ENCODE results near the gene VTCN1. TPM values are rescaled to one million over a fixed set of nuclear protein-coding genes. Genes with fewer than 3 reads are reported as not detected.
A peak's percentile ranks its signal among the peaks of the same experiment; 100 is the strongest.

VTCN1 gene
- total and polyA plus RNA-seq, 8 donors, result 0.48 to 3.2 (median 0.65) TPM; not detected in 4

DNA sequence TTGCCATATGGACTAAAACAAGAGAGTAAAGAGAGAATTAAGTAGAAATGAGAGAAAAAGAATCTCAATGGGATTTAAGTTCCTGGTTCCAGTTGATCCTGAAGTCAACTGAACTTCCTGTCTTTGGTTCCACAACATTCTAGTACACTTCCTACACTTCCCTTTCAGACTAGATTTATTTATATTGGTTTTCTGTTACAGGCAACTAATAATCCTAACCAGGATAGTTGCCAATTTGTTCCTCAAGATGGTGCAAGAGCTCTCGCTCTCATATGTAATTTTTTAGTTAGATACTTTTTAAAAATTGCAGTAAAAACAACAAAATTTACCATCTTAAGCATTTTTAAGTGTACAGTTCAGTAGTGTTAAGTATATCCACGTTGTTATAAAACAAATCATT is 60.4 kb downstream of the VTCN1 start:
- H3K27me3 ChIP-seq, result no peaks in the 10 kb centered on the region
- no peak overlapping the region for H3K4me3 ChIP-seq
- no peak for DNase-seq
- 59 to 83% (median 76%) methylated on average over 2 of the region's 2 CpGs for WGBS, 5 donors
- intact Hi-C loops (cut with DNase I; ENCODE audit: low total_unique reads), result no loop called here
- peaks cover 0 to 11% (median 2%) of the 10 kb centered on the region in 4 donors for H3K4me1 ChIP-seq
- H3K36me3 ChIP-seq, result no peaks in the 10 kb centered on the region
- no peak overlapping the region for H3K27ac ChIP-seq
- no peaks in the 10 kb centered on the region for H3K9me3 ChIP-seq
- TF ChIP-seq EP300 (IDR thresholded peaks at IDR 0.05) (no peak), POLR2A (IDR thresholded peaks at IDR 0.05) (no peak)

DNA sequence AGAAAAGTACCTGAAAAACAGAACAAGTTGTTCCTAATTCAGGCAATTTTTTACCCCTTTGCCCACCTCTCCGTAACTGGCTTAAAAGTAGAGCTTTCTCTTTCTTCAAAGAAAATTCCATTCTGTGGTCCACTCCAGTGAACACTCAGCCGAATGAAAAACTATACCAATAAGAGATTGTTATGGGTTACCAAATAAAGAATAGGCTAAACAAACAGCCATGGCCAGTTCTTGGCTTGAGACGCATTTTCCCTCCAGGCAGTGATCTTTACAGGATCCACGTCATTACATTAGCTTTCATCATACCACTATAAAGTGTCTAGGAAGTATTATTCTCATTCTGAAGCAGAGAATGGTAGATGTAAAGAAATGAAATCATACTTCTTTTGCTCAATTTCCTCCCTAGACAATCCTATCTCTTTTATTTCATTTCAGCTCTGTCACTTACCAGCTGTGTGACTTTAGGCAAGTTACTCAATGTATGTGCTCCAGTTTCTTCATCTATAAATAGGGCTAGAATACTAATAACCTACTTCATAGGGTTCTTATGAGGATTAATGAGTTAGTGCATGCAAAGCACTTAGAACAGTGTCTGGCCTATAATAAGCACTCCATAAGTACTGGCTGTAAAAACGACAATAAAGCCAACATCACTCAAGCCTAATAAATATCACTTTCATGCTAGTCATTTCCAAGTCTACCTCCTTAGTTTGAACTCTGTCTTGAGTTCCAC is 62.7 kb downstream of the VTCN1 start:
- Histone ChIP-seq H3K27ac (no peak overlapping the region), H3K4me3 (no peak overlapping the region), H3K9me3 (no peaks in the 10 kb centered on the region), H3K36me3 (no peaks in the 10 kb centered on the region), H3K4me1 (peaks cover 0 to 16% (median 2%) of the 10 kb centered on the region in 4 donors), H3K27me3 (no peaks in the 10 kb centered on the region)
- TF ChIP-seq, protein P1, sequence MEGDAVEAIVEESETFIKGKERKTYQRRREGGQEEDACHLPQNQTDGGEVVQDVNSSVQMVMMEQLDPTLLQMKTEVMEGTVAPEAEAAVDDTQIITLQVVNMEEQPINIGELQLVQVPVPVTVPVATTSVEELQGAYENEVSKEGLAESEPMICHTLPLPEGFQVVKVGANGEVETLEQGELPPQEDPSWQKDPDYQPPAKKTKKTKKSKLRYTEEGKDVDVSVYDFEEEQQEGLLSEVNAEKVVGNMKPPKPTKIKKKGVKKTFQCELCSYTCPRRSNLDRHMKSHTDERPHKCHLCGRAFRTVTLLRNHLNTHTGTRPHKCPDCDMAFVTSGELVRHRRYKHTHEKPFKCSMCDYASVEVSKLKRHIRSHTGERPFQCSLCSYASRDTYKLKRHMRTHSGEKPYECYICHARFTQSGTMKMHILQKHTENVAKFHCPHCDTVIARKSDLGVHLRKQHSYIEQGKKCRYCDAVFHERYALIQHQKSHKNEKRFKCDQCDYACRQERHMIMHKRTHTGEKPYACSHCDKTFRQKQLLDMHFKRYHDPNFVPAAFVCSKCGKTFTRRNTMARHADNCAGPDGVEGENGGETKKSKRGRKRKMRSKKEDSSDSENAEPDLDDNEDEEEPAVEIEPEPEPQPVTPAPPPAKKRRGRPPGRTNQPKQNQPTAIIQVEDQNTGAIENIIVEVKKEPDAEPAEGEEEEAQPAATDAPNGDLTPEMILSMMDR (IDR thresholded peaks at IDR 0.05), result no peak
- TF ChIP-seq POLR2A (IDR thresholded peaks at IDR 0.05) (no peak), EP300 (IDR thresholded peaks at IDR 0.05) (no peak), POLR2AphosphoS5 (IDR thresholded peaks at IDR 0.05) (no peak)
- 54 to 64% (median 58%) methylated on average over 5 of the region's 5 CpGs for WGBS, 5 donors
- DNase-seq, result no peak
- intact Hi-C loops (cut with DNase I; ENCODE audit: low total_unique reads), result no loop called here

DNA sequence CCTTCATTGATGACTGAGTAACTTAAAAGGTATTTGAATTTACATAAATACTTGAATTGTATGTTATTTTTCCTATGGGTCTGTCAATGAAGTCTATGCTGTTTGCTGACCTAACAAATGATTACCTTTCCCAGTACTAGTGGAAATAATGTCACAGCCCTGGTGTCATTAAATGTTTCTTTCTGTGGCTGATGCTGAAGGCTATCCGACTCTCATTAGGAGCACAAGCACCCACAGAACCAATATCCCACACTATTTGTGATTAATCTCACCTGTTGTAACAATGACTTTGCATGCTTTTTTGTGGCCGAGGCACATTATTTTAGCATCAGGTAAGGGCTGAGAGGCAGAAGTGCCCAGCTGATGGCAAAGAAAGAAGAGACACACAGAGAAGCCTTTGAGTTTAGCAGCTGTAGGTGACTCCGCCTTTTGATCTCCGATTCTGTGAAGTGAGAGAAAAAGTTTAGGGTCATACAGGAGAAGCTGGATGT is 63.3 kb downstream of the VTCN1 start:
- Histone ChIP-seq H3K9me3 (no peaks in the 10 kb centered on the region), H3K4me3 (no peak overlapping the region), H3K4me1 (peaks cover 0 to 16% (median 2%) of the 10 kb centered on the region in 4 donors), H3K27me3 (no peaks in the 10 kb centered on the region), H3K36me3 (no peaks in the 10 kb centered on the region), H3K27ac (no peak overlapping the region)
- TF ChIP-seq POLR2A (IDR thresholded peaks at IDR 0.05) (no peak), EP300 (IDR thresholded peaks at IDR 0.05) (no peak)
- TF ChIP-seq, protein P1 (IDR thresholded peaks at IDR 0.05), result no peak
- intact Hi-C loops (cut with DNase I; ENCODE audit: low total_unique reads), result no loop called here
- DNase-seq, result no peak
- WGBS, 5 donors, result 67 to 77% (median 71%) methylated on average over 4 of the region's 4 CpGs

DNA sequence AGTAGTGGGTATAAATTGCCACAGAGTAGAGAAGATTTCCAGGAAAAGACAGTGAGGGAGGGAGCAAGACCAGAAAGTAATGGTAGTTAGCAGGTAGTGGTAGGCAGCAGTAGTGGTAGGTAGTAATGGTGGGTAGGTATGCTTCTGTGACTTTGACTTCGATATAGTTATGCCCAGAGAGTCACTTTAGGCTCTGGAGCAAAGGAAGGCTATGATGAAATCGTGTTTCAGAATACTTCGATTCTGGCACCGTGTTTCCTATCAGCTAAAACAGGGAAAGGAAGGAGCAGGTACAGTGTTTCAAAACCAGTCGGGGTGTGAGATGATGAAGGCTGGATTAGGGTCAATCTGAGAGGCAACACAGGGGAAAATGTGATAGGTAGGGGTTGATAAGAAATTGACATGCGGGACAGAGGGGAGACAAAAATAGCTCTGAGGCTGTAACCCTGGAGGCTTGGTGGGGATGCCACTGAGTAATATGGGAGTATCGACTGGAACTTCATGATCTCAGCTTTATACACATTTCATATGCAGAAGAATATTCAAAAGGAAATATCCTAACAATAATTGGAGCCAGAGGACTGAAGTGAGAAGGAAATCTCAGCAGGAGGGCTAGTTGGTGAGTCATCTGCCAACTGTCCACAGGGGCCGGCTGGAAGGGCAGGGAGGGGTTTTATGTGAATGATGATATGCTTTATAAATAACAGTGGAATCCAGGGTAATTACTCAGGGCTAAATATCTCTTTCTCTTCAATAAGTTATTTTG is 64.0 kb downstream of the VTCN1 start:
- H3K27me3 ChIP-seq, result no peaks in the 10 kb centered on the region
- WGBS, 5 donors, result 74 to 77% (median 76%) methylated on average over 8 of the region's 8 CpGs
- H3K9me3 ChIP-seq, result no peaks in the 10 kb centered on the region
- no peak overlapping the region for H3K4me3 ChIP-seq
- no peak overlapping the region for H3K27ac ChIP-seq
- no peaks in the 10 kb centered on the region for H3K36me3 ChIP-seq
- TF ChIP-seq EP300 (IDR thresholded peaks at IDR 0.05) (no peak), POLR2A (IDR thresholded peaks at IDR 0.05) (no peak), POLR2AphosphoS5 (IDR thresholded peaks at IDR 0.05) (no peak)
- TF ChIP-seq, protein P1 (IDR thresholded peaks at IDR 0.05), result no peak
- intact Hi-C loops (cut with DNase I; ENCODE audit: low total_unique reads), result no loop called here
- peaks cover 0 to 16% (median 2%) of the 10 kb centered on the region in 4 donors for H3K4me1 ChIP-seq
- peak in 1 of 2 donors; percentile 33 for DNase-seq
